RWPE2 (cell line): ENCODE measurements around the gene ATXN2.

Source experiments
- ATAC-seq: fragments of 200-7000 bp; cut with Tn5 transposase; 3 replicates; pipeline ENCODE4 v1.9.1; 2021; ENCODE audit warnings: low read depth
- DNase-seq: peaks from one replicate; pipeline ENCODE4 v3.0.0-alpha.2; 2020; ENCODE audit warnings: low spot score
- H3K27ac ChIP-seq: fragments of 450-650 bp; 2 replicates; pipeline ENCODE4 v1.5.1; 2017; ENCODE audit warnings: mild to moderate bottlenecking; ENCODE audit not compliant: poor library complexity, severe bottlenecking
- H3K27me3 ChIP-seq: fragments of 250-450 bp; sonication (Bioruptor Pico); 2 replicates; pipeline ENCODE4 v1.5.1; 2021; ENCODE audit warnings: mild to moderate bottlenecking, moderate library complexity; ENCODE audit not compliant: insufficient read depth, poor library complexity, severe bottlenecking
- H3K36me3 ChIP-seq: fragments of 250-450 bp; sonication (Bioruptor Pico); 2 replicates; pipeline ENCODE4 v1.5.1; 2020; ENCODE audit warnings: low read depth, mild to moderate bottlenecking, moderate library complexity
- H3K4me1 ChIP-seq: fragments of 250-450 bp; sonication (Bioruptor Pico); 2 replicates; pipeline ENCODE4 v1.5.1; 2021; ENCODE audit warnings: mild to moderate bottlenecking, moderate library complexity; ENCODE audit not compliant: insufficient read depth, poor library complexity, severe bottlenecking
- H3K4me3 ChIP-seq: fragments of 250-450 bp; sonication (Bioruptor Pico); 2 replicates; pipeline ENCODE4 v1.5.1; 2021; ENCODE audit warnings: mild to moderate bottlenecking, moderate library complexity; ENCODE audit not compliant: severe bottlenecking
- H3K9me3 ChIP-seq: fragments of 250-450 bp; sonication (Bioruptor Pico); 2 replicates; pipeline ENCODE4 v1.5.1; 2021; ENCODE audit warnings: mild to moderate bottlenecking, moderate library complexity; ENCODE audit not compliant: severe bottlenecking
- TF ChIP-seq, protein P1 (sequence below): fragments of 450-650 bp; IDR thresholded peaks from one replicate; pipeline ENCODE4 v1.5.1; 2017; ENCODE audit warnings: mild to moderate bottlenecking, moderate library complexity; ENCODE audit not compliant: poor library complexity, severe bottlenecking

The ATXN2 gene

DNA sequence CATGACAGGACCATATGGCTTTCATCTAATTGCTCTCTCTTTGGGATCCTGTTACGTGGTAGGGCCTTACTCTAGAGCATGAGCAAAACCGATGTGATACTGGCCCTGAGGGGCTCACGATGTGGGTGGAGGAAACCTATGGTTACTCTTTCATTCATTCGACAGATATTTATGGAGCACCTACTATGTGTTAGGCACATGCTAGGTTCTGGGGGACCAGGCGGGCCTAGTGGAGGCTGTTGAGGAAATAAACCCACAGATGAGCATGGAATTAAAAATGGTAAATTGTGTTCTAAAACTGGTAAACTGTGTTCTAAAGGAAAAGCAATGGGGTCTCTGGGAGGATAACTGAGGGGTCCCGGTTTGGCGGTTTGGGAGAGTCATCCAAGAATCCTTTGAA, 178.6 kb downstream of the ATXN2 start:
- DNase-seq (no peak), ATAC-seq (no peak)
- H3K9me3 ChIP-seq = no peaks in the 10 kb centered on the region
- peaks cover 6% of the 10 kb centered on the region for H3K4me1 ChIP-seq
- no peak overlapping the region for H3K27ac ChIP-seq
- peaks cover 38% of the 10 kb centered on the region for H3K36me3 ChIP-seq
- TF ChIP-seq, protein P1, sequence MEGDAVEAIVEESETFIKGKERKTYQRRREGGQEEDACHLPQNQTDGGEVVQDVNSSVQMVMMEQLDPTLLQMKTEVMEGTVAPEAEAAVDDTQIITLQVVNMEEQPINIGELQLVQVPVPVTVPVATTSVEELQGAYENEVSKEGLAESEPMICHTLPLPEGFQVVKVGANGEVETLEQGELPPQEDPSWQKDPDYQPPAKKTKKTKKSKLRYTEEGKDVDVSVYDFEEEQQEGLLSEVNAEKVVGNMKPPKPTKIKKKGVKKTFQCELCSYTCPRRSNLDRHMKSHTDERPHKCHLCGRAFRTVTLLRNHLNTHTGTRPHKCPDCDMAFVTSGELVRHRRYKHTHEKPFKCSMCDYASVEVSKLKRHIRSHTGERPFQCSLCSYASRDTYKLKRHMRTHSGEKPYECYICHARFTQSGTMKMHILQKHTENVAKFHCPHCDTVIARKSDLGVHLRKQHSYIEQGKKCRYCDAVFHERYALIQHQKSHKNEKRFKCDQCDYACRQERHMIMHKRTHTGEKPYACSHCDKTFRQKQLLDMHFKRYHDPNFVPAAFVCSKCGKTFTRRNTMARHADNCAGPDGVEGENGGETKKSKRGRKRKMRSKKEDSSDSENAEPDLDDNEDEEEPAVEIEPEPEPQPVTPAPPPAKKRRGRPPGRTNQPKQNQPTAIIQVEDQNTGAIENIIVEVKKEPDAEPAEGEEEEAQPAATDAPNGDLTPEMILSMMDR = no peak
- H3K27me3 ChIP-seq = no peaks in the 10 kb centered on the region
- no peak overlapping the region for H3K4me3 ChIP-seq

DNA sequence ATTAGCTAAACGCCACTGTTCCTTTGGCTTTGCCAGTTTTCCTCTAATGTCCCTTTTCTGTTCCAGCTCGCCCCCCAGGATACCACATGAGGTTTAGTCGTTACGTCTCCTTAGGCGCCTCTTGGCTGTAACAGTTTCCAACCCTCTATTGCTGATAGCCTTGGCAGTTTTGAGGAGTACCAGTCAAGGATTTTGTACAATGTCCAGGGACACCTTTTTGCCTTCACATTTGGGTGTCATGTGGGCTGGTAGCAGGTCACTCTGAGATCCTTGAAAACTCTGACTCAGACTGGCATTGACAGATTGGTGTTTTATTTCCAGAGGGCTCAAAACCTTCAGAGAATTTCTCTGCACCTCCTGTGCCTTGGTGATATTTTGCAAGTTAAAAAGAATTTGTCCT, 179.3 kb downstream of the ATXN2 start:
- Histone ChIP-seq H3K4me3 (no peak overlapping the region), H3K4me1 (no peaks in the 10 kb centered on the region), H3K9me3 (no peaks in the 10 kb centered on the region), H3K27me3 (no peaks in the 10 kb centered on the region), H3K27ac (no peak overlapping the region), H3K36me3 (peaks cover 38% of the 10 kb centered on the region)
- TF ChIP-seq, protein P1 = no peak
- ATAC-seq (no peak), DNase-seq (no peak)

DNA sequence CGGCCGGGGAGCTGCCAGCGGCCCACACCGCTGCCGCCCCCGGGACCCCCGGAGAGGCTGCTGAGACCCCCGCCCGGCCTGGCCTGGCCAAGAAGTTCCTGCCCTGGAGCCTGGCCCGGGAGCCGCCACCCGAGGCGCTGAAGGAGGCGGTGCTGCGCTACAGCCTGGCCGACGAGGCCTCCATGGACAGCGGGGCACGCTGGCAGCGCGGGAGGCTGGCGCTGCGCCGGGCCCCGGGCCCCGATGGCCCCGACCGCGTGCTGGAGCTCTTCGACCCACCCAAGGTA, 180.6 kb downstream of the ATXN2 start:
- no peak overlapping the region for H3K4me3 ChIP-seq
- no peaks in the 10 kb centered on the region for H3K27me3 ChIP-seq
- peaks cover under 1% of the 10 kb centered on the region for H3K4me1 ChIP-seq
- TF ChIP-seq, protein P1 = no peak
- DNase-seq (no peak), ATAC-seq (no peak)
- H3K9me3 ChIP-seq = no peaks in the 10 kb centered on the region
- H3K27ac ChIP-seq = no peak overlapping the region
- H3K36me3 ChIP-seq = peaks cover 35% of the 10 kb centered on the region

DNA sequence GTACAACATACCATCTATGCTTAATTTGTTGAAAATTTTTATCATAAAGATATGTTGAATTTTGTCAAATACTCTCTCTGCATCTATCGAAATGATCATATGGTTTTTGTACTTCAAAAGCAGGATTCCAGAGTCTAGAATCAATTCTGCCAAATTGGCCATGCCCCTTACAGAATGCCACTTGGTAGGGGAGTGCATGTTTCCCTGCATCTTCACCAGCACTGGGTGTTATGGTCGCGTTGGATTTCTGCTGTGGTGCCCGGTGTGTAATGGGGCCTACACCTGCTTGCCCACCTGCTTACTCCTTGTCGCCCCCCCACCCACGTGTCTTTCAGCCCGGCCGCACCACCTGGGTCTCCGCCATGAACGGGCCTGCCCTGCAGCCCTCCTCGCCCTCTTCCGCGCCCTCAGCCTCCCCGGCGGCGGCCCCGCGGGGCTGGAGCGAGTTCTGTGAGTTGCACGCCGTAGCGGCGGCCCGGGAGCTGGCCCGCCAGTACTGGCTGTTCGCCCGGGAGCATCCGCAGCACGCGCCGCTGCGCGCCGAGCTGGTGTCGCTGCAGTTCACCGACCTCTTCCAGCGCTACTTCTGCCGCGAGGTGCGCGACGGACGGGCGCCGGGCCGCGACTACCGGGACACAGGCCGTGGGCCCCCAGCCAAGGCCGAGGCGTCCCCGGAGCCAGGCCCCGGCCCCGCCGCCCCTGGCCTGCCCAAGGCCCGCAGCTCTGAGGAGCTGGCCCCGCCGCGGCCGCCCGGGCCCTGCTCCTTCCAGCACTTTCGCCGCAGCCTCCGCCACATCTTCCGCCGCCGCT, 181.1 kb downstream of the ATXN2 start:
- no peak for ATAC-seq
- TF ChIP-seq, protein P1 = no peak
- no peak for DNase-seq
- H3K36me3 ChIP-seq = peaks cover 35% of the 10 kb centered on the region
- no peak overlapping the region for H3K4me3 ChIP-seq
- no peak overlapping the region for H3K27ac ChIP-seq
- no peaks in the 10 kb centered on the region for H3K27me3 ChIP-seq
- H3K4me1 ChIP-seq = peaks cover 6% of the 10 kb centered on the region
- no peaks in the 10 kb centered on the region for H3K9me3 ChIP-seq

DNA sequence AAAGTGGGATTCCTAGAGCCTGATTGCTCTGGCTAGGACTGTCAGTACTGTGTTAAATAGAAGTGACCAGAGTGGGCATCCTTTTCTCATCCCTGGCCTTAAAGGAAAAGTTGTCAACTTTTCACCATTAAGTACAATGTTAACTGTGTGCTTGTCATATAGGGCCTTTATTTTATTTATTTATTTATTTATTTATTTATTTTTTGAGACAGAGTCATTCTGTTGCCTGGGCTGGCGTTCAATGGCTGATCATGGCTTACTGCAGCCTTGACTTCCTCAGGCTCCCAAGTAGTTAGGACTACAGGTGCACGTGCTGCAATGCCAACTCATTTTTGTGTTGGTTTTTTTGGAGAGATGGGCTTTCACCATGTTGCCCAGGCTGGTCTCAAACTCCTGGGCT, 181.8 kb downstream of the ATXN2 start:
- ATAC-seq = no peak
- no peaks in the 10 kb centered on the region for H3K9me3 ChIP-seq
- peaks cover 9% of the 10 kb centered on the region for H3K4me1 ChIP-seq
- no peak overlapping the region for H3K27ac ChIP-seq
- TF ChIP-seq, protein P1 = no peak
- H3K36me3 ChIP-seq = peaks cover 35% of the 10 kb centered on the region
- no peak overlapping the region for H3K4me3 ChIP-seq
- no peaks in the 10 kb centered on the region for H3K27me3 ChIP-seq
- DNase-seq = no peak
